C4-2B (cell line): ENCODE measurements around the gene CEP44.

Experiments
- ZFX ChIP-seq: fragments of 450-650 bp; IDR thresholded peaks from 2 replicates; pipeline ENCODE4 v1.6.1; 2017
- TF ChIP-seq, protein P1 (sequence below): fragments of 450-650 bp; conservative IDR thresholded peaks from 2 replicates; pipeline ENCODE4 v1.5.1; 2017; ENCODE audit warnings: mild to moderate bottlenecking

DNA sequence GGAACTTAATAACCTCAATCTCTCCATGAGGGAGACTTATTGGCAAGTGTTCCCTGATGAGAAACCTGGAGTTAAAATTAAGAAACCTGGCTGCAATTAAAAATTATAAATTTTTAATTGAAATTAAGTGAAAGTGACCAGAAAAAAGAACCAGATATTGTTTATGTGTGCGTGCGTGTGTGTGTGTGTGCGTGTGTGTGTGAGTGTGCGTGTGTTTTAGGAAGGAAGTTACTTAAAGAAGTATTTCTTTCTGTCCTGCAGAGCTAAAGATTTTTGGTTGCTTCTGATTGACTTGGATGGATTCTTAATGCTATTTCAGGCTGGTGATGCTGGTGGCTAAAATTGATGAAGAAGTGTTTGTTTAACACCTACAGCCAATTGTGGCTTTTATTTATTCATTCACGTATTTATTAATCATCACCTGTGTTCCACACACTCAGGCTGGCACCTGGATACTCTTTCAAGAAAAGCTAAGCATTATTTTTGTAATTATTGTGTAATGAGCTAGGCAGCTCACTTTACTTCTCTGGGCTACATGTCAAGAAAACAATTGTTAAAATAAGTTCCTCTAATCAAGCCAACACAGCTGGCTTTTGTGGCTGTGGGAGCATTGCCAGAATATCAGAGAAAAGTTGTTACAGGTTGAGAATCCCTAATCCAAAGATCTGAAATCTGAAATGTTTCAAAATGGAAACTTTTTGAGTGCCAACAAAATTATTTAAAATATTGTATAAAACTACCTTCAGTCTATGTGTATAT is 68.5 kb downstream of the CEP44 start:
- TF ChIP-seq, protein P1, sequence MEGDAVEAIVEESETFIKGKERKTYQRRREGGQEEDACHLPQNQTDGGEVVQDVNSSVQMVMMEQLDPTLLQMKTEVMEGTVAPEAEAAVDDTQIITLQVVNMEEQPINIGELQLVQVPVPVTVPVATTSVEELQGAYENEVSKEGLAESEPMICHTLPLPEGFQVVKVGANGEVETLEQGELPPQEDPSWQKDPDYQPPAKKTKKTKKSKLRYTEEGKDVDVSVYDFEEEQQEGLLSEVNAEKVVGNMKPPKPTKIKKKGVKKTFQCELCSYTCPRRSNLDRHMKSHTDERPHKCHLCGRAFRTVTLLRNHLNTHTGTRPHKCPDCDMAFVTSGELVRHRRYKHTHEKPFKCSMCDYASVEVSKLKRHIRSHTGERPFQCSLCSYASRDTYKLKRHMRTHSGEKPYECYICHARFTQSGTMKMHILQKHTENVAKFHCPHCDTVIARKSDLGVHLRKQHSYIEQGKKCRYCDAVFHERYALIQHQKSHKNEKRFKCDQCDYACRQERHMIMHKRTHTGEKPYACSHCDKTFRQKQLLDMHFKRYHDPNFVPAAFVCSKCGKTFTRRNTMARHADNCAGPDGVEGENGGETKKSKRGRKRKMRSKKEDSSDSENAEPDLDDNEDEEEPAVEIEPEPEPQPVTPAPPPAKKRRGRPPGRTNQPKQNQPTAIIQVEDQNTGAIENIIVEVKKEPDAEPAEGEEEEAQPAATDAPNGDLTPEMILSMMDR, result no peak
- TF ChIP-seq ZFX, result no peak
